NB4 (cell line): Measurements from ENCODE around the gene GRAMD4.

Experiments
- DNase-seq: peaks from one replicate; pipeline ENCODE4 v3.0.0; 2010; ENCODE audit warnings: low read depth
- H3K4me3 ChIP-seq: one replicate; pipeline ENCODE4 v1.5.1; 2011; ENCODE audit warnings: mild to moderate bottlenecking, low read depth, low read length, moderate library complexity
- CTCF ChIP-seq: IDR thresholded peaks from one replicate; pipeline ENCODE4 v1.5.1; 2012; ENCODE audit warnings: low read depth, low read length
- MAX ChIP-seq: IDR thresholded peaks from 2 replicates; pipeline ENCODE4 v1.6.1; 2011; ENCODE audit warnings: low read depth, low read length
- MYC ChIP-seq: IDR thresholded peaks from 2 replicates; pipeline ENCODE4 v1.6.1; 2011; ENCODE audit warnings: low read depth, low read length
- POLR2A ChIP-seq: IDR thresholded peaks from 2 replicates; pipeline ENCODE4 v1.6.1; 2011; ENCODE audit warnings: mild to moderate bottlenecking; ENCODE audit not compliant: insufficient read length; ENCODE audit errors: extremely low read depth

Gene GRAMD4

GRCh38 chr22:46619830-46620501, at the start of gene GRAMD4:
Gene GRAMD4 (plus strand): TSS chr22:46620386. CDS start chr22:46626800, 6,414 bp downstream.
- DNase-seq = peak; percentile 58
- TF ChIP-seq MYC = no peak
- no peak for TF ChIP-seq CTCF
- no peak for TF ChIP-seq MAX
- no peak for TF ChIP-seq POLR2A
- H3K4me3 ChIP-seq = no peak within 1 kb of the TSS

- DNase-seq = no peak
- TF ChIP-seq CTCF (no peak), MAX (no peak), MYC (no peak), POLR2A (no peak)
Measured at GRCh38 chr22:46571642-46572250, 48.4 kb upstream of the GRAMD4 start.

GRCh38 chr22:46572911-46573780, 47.0 kb upstream of the GRAMD4 start:
- no peak for DNase-seq
- TF ChIP-seq POLR2A (no peak), MYC (no peak), CTCF (no peak), MAX (no peak)

More at GRCh38 chr22:46571642-46572250, 48.4 kb upstream of the GRAMD4 start:
- H3K4me3 ChIP-seq = no peak overlapping the region

GRCh38 chr22:46573781-46574437, 46.3 kb upstream of the GRAMD4 start:
- DNase-seq = peak; percentile 33
- TF ChIP-seq MAX (no peak), POLR2A (no peak)
- no peak overlapping the region for H3K4me3 ChIP-seq

More at GRCh38 chr22:46572911-46573780, 47.0 kb upstream of the GRAMD4 start:
- H3K4me3 ChIP-seq = no peak overlapping the region

GRCh38 chr22:46574438-46574992, 45.7 kb upstream of the GRAMD4 start:
- no peak for DNase-seq
- no peak overlapping the region for H3K4me3 ChIP-seq
- TF ChIP-seq POLR2A (no peak), MYC (no peak), MAX (no peak), CTCF (no peak)
